Heart left ventricle (tissue), 13 donors: ENCODE measurements around the gene RAD50.

Source experiments
- CTCF ChIP-seq, 12 donors: fragments of 200-600 bp; sonication (generic) in 4 of 12; IDR thresholded peaks; one replicate each; pipeline versions ENCODE4 v1.5.0 to v1.8.0; 2018 to 2022; ENCODE audit warnings: antibody characterized with exemption in 12 of 12, mild to moderate bottlenecking in 5 of 12
- POLR2A ChIP-seq, 2 donors: fragments of 450-650 bp; IDR thresholded peaks; one replicate each; pipeline ENCODE4 v1.6.1; 2017; ENCODE audit warnings: antibody characterized with exemption in 2 of 2, mild to moderate bottlenecking in 2 of 2, moderate library complexity in 2 of 2
- donor health status: ischemic (EF 13 %, LVEDD 7.1; RV severe dilation, severe dysfunction).
- donor health status: DM: no; HTN: yes; CAD: no.
- donor health status: DM: no; HTN: no; CAD: no.
- donor health status: ischemic (EF 25% LVEDD 6.9; RV normal size, moderate dysfunction).
- donor health status: ischemic (EF 25% LVEDD 5.7; RV mildly dilated, moderate dysfunction).
- donor health status: ischemic (EF 35%, LVEDD 5.7; RV mildly dilated, moderate dysfunction).
- donor health status: nonischemic (EF 11% LVEDD 7.7; RV severe dilation, severe dysfunction).
- donor health status: DM: yes; HTN: yes; CAD: no.
- donor health status: PGD.
- donor health status: ischemic (EF 29% LVEDD 5.4; RV normal size, mild dysfunction).
- donor health status: nonischemic (EF 23%, LVEDD 6.1; RV moderate dilation, normal function).

- TF ChIP-seq CTCF (IDR thresholded peaks at IDR 0.05): no peak
- no peak for TF ChIP-seq POLR2A (IDR thresholded peaks at IDR 0.05)
These were observed 46.7 kb upstream of the RAD50 start for GRCh38 chr5:132510076-132510475.
